Measurements from ENCODE around the gene ASXL3.

The ASXL3 gene

DNA sequence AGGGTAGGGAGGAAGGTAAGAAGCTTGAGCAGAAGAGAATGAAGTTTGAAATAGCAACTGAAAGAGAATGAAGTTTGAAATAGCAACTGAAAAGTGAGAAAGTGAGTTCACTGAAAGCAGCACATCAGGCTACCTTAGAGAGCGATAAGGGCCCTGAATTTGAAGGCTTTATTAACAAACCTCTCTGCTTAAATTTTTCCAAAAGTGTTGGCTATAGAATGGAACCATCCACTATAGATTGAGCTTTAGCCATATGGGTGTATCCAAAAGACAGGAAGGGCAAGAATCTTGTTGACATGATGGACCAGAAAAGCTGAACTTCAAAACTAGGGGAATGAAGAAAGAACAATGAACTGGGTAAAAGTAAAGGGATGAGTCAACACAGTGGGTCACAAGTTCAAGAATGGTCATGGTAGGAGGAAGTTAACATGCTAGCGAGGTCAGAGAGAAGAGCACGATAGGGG is 122.5 kb downstream of the ASXL3 start:
- H3K4me3 ChIP-seq (replicated peaks in 1 of 2; ENCODE audit: low read depth in 2 of 2, low read length in 2 of 2) = no peak overlapping the region
- TF ChIP-seq, protein P1, sequence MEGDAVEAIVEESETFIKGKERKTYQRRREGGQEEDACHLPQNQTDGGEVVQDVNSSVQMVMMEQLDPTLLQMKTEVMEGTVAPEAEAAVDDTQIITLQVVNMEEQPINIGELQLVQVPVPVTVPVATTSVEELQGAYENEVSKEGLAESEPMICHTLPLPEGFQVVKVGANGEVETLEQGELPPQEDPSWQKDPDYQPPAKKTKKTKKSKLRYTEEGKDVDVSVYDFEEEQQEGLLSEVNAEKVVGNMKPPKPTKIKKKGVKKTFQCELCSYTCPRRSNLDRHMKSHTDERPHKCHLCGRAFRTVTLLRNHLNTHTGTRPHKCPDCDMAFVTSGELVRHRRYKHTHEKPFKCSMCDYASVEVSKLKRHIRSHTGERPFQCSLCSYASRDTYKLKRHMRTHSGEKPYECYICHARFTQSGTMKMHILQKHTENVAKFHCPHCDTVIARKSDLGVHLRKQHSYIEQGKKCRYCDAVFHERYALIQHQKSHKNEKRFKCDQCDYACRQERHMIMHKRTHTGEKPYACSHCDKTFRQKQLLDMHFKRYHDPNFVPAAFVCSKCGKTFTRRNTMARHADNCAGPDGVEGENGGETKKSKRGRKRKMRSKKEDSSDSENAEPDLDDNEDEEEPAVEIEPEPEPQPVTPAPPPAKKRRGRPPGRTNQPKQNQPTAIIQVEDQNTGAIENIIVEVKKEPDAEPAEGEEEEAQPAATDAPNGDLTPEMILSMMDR (IDR thresholded peaks at IDR 0.05; ENCODE audit: low read depth, low read length) = no peak
- DNase-seq (ENCODE audit: low read depth in 2 of 2) = no peak

DNA sequence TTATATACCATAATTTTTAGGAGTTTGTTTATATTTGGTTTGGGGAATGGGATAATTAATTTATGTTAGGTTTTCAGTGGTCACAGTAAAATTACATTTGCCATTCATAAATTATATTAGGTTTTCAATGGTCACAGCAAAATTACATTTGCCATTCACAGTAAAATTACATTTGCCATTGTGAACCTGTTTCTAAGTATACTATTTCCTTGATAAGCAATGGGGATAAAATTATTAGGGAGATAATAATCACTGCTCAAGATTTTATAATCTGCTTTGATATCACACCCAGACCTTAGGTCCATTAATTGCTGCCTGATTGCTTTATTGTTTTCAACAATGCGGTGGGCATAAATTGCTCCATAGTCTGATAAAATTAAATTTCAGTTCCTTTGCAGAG is 124.6 kb downstream of the ASXL3 start:
- TF ChIP-seq, protein P1 (IDR thresholded peaks at IDR 0.05; ENCODE audit: low read depth, low read length) = no peak
- DNase-seq (ENCODE audit: low read depth in 2 of 2) = no peak
- H3K4me3 ChIP-seq (replicated peaks in 1 of 2; ENCODE audit: low read depth in 2 of 2, low read length in 2 of 2) = no peak overlapping the region

DNA sequence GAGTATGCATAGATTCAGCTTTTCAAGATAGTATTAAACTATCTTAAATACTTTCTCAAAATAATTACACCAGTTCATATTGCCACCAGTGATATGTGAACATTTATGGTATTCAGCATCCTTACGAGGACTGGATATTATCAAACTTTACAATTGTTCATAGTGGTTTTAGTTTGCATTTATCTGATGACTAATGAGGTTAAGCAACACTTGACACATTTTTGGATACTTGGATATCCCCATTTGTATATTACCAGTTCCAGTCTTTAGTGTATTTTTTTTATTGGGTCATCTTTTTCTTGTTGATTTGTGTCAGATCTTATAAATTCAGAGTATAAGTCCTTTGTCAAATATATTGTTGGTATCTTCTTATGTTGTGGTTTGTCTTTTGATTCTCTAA is 128.4 kb downstream of the ASXL3 start:
- TF ChIP-seq, protein P1 (IDR thresholded peaks at IDR 0.05; ENCODE audit: low read depth, low read length) = no peak
- peak in 1 of 2 donors; percentile 3 for DNase-seq (ENCODE audit: low read depth in 2 of 2)
- no peak overlapping the region for H3K4me3 ChIP-seq (replicated peaks in 1 of 2; ENCODE audit: low read depth in 2 of 2, low read length in 2 of 2)

DNA sequence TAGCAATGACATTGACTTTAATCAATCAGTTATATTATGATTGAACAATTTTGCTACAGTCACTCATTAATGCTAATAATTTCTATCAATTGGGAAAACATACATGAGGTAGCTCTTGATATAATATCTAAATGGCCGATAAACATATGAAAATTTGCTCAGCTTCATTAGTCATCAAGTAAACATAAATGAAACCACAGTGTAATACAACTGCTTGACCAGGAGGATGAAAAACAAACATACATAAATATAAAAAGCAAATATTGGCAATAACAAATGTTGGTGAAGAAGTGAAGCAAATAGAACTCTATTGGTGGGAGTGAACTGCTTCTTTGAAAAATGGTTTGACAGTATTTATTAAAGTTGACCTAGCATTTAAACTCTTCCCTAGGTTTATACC is 130.9 kb downstream of the ASXL3 start:
- H3K4me3 ChIP-seq (replicated peaks in 1 of 2; ENCODE audit: low read depth in 2 of 2, low read length in 2 of 2) = no peak overlapping the region
- TF ChIP-seq, protein P1 (IDR thresholded peaks at IDR 0.05; ENCODE audit: low read depth, low read length) = no peak
- DNase-seq (ENCODE audit: low read depth in 2 of 2) = no peak

DNA sequence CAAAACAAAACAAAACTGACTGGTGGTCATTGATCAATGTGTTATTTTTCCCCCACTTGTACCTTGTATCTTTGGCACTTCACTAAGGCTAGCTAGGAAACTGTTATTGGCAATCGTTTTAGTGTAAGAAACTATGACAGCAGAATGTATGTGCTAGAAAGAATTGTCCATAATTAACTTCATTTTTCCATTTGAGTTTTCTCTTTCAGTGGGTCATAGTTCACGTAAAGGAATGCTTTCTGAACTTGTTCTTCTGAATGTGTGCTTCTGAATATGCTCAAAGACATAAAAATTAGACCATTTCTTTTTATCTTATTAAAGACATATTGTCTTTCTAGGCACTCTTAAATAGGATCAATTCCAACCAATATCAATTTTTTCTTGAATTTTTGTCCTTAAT is 132.2 kb downstream of the ASXL3 start:
- no peak for DNase-seq (ENCODE audit: low read depth in 2 of 2)
- TF ChIP-seq, protein P1 (IDR thresholded peaks at IDR 0.05; ENCODE audit: low read depth, low read length) = no peak
- no peak overlapping the region for H3K4me3 ChIP-seq (replicated peaks in 1 of 2; ENCODE audit: low read depth in 2 of 2, low read length in 2 of 2)

DNA sequence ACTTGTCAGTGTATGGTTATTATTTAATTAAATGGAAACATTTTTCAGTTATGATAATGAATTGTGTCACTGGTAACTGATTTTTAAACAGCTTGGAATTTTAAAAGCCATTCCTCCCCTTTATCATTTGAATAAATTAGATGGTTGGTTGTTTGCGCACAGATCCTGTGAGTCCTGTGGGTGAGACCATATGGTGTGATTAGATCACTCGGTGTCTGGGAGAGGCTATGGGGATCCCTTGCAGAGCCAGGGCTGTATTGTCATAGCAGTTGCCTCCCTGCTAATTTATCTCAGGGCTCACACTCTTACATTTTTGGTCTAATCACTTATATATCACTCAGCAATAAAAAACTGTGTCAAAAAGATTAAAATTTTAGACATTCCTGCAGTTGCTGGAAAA is 133.5 kb downstream of the ASXL3 start:
- DNase-seq (ENCODE audit: low read depth in 2 of 2) = no peak
- TF ChIP-seq, protein P1 (IDR thresholded peaks at IDR 0.05; ENCODE audit: low read depth, low read length) = no peak
- H3K4me3 ChIP-seq (replicated peaks in 1 of 2; ENCODE audit: low read depth in 2 of 2, low read length in 2 of 2) = no peak overlapping the region

DNA sequence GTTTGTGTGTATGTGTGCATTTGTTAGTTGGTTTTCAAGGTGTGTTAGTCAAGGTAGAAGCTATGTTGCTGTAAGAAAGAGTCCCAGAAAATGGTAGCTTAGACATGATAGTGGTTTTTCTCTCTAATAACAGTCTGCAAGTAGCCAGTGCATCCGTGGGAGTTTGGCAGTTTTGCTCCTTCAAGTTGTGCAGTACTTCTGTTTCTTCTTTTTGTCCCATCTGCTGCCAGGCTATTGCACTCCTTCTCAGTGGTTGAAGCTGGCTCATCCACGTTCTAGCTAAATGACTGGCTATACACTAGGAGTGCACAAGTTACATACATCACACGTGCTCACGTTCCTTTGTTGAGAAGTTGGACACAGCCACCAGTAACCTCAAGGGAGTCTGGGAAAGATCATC is 134.7 kb downstream of the ASXL3 start:
- H3K4me3 ChIP-seq (replicated peaks in 1 of 2; ENCODE audit: low read depth in 2 of 2, low read length in 2 of 2) = no peak overlapping the region
- DNase-seq (ENCODE audit: low read depth in 2 of 2) = no peak
- TF ChIP-seq, protein P1 (IDR thresholded peaks at IDR 0.05; ENCODE audit: low read depth, low read length) = no peak

Data from cardiac fibroblast (primary cell).